Epidermal melanocyte (primary cell): Measurements from ENCODE around the gene TRIM52.
"Not testable (repeated sequence)": the region's sequence is repeated elsewhere in the genome, so short reads cannot be mapped to it uniquely, and the experiment has no call there.

Experiments used
- DNase-seq: peaks from one replicate; pipeline ENCODE4 v3.0.0; 2011; ENCODE audit warnings: low spot score; ENCODE audit not compliant: insufficient read length

The TRIM52 gene

DNA sequence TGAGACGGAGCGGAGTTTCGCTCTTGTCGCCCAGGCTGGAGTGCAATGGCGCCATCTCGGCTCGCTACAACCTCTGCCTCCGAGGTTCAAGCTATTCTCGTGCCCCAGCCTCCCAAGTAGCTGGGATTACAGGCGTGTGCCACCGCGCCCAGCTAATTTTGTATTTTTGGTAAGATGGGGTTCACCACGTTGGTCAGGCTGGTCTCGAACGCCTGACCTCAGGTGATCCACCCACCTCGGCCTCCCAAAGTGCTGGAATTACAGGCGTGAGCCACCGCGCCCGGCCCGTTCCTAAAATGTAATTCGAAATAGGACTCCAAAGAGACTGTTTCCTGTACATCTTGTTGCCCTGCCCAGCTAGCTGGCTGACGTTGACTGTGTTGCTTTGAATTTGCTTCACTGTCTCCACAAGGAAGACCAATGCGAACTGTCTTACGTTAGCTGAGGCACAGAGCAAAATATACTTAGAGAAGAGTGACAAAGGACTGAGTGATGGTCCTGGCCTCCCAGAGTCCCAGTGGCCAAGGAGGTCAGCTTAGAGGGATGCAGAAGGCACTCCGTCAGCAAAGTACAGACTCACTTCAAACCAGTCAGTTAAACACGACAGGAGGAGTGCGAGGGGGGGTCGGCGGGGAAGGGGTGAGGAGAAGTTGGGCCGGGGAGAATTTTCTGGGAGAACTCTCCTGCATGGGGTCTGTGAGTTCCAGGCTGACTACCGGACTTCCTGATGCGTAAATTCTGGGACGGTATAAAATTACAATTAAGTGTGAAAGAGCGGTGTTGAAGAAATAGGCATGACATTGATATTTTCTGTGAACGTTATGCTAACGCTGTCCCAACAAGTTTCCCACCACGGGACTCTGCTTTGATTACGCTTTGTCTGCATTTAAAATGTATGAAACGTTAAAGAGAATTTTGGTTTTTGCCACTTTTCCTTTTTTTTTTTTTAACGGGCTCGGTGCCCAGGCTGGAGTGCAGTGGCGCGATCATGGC, 44.6 kb downstream of the TRIM52 start:
- no peak for DNase-seq

DNA sequence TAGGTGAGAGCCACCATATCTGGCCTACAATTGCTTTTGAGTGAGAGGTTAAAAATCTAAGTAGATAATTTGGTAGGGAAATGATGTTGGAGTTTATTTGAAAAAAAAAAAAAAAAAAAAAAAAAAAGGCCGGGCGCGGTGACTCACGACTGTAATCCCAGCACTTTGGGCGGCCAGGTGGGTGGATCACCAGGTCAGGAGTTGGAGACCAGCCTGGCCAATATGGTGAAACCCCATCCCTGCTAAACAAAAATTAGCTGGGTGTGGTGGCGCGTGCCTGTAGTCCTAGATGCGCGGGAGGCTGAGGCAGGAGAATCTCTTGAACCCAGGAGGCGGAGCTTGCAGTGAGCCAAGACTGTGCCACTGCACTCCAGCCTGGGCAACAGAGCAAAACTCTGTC, 46.7 kb downstream of the TRIM52 start:
- not testable (repeated sequence) for DNase-seq

DNA sequence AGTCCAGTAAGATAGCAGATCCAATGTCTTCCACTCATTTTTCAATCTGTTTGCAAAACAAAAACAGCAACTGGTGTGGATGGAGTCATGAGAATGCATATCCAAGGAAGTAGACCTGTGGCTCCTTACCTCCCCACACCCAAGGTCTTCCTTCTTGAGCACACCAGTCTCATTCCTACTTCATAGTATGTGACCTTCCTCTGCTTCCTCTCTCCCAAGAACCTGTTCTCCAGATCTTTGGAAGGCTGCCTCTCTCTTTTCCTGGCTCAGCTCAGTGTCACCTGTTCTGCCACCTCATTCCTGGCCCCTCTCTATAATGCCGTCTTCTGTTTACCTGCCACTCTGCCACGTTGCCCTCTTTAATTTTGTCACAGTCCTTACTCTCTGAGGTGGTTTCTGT, 48.0 kb downstream of the TRIM52 start:
- DNase-seq = no peak

DNA sequence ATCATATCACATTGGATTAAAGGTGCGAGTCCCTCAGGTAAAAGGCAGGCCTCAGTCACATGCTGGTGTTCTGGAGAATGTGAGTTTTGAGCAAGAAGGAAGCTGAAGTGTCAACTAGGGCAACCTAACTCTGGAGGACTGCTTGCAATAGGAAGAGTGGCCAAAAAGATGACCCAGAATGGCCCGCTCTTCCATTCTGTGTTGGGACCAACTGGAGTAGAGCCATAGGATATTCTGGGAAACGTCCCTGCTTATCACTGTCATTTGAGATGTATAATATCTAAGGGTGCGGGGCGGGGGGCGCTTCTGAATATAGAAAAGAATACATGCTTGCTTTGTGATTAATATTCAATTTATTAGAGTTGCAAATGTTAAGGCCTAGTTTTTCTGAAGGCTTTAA, 48.9 kb downstream of the TRIM52 start:
- no peak for DNase-seq

DNA sequence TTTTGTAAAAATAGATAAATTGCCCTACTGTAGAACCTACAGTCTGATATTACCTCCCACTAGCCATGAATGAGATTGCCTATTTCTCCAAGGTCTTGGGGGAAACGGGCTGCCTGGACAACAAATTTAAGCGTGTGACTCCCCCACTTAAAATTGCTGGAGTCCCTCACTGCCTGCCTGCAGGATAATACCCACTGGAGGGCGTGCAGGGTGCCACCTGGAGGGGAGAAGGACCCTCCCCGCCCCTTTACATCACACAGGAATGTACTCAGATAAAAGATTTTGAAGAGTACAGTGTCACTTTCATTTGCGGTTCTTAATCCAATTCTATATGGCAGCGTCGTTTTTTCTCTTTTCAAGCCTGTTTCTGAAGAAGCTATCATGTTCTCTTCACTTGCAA, 49.7 kb downstream of the TRIM52 start:
- DNase-seq = no peak

DNA sequence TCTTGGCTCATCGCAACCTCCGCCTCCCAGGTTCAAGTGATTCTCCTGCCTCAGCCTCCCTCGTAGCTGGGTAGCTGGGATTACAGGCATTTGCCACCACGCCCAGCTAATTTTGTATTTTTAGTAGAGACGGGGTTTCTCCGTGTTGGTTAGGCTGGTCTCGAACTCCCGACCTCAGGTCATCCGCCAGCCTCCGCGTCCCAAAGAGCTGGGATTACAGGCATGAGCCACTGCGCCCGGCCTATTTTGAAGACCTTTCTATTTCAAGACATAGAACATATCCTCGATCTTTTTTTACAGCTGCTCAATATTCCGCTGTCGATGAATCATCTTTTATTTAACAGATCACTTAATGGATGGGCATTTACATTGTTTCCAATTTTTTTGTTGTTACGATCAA, 50.2 kb downstream of the TRIM52 start:
- DNase-seq = not testable (repeated sequence)

DNA sequence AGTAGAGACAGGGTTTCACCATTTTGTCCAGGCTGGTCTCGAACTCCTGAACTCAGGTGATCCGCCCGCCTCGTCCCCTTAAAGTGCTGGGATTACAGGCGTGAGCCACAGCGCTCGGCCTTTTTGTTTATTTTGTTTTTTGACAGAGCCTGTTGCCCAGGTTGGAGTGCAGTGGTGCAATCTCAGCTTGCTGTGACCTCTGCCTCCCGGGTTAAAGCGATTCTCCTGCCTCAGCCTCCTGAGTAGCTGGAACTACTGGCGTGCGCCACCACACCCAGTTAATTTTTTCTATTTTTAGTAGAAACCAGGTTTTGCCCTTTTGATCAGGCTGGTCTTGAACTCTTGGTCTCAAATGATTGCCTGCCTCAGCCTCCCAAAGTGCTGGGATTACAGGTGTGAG, 50.8 kb downstream of the TRIM52 start:
- not testable (repeated sequence) for DNase-seq

DNA sequence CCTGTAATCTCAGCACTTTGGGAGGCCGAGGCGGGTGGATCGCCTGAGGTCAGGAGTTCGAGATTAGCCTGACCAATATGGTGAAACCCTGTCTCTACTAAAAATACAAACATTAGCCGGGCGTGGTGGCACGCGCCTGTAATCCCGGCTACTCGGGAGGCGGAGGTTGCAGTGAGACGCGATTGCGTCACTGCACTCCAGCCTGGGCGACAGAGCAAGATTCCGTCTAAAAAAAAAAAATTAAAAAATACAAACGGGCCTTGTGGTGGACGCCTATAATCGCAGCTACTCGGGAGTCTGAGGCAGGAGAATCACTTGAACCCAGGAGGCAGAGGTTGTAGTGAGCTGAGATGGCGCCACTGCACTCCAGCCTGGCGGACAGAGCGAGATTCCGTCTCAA, 51.9 kb downstream of the TRIM52 start:
- DNase-seq = not testable (repeated sequence)

DNA sequence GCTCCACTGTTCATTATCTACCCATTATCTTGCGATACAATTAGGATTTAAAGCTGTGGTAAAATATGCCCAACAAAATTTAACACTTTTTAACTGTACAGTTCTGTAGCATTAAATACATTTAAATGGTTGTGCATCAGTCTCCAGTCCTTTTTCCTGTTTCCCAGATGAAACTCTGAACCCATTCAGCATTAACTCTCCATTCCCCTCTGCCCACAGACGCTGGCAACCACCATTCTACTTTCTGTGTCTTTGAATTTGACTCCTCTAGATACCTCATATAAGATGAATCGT, 53.0 kb downstream of the TRIM52 start:
- DNase-seq = no peak

DNA sequence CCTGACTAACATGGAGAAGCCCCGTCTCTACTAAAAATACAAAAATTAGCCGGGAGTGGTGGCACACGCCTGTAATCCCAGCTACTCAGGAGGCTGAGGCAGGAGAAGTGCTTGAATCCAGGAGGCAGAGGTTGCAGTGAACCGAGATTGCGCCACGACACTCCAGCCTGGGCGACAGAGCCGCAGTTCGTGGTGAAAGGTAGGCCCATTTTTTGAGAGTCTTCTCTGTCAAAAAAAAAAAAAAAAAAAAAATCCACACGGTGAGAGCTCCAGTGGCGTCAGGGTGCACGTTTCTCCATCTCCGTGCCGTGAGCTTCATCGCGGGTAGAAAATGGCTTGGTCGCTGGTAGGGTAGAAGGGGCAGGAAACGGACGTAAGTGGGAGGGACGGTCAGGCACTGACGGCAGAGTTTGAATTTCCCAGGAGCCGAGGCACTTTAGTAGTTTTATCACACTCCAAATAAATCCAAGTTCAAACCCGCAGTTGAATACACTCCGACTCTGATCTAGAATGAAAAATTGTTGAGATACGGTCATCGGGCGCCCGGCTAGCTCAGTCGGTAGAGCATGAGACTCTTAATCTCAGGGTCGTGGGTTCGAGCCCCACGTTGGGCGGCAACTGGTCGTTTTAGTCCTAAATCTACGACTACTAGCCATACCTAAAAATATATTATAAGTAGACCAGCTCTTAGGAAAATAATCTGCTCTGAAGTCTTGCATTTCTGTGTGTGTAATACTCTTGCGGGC, 53.6 kb downstream of the TRIM52 start:
- DNase-seq = no peak

DNA sequence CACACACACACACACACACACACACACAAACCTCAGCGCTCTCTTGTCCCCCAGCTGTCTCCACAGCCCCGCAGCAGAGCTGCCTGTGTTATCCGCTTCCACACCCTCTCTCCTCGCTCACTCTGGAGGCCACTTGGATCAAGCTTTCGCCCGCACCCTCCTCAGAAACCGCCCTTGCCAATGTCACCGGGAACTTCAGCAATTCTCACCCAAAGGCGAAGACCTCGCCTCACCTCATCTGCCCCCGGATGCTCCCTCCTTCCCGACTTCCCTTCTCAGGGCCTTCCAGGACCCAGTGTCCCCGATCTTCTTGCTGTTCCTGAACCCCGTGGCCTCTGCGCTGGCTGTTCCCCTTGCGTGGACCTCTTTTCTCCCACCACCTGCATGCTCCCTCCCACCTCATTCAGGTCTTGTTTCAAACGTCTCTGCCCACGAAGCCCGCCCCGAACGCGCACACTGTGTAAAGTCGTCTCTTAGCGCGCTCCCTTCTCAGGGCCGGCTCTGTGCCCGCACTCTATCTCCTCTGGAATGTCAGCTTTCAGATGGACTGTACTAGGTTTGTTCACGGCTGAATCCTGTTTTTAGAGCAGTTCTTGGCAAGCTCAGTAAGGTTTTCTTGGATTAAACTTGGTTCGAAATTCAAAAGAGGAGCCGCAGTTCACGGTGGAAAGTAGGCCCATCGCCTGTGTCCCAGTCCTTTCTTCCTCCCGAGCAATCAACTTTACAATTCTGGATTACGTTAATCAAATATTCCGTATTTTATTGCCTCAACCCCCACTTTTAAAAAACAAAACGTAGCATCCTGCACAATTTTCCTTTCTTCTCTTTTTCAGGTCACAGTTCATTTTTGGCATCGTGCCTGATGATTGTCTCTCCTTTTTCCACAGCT, 54.9 kb downstream of the TRIM52 start:
- no peak for DNase-seq
